Lung (tissue), 12 donors: Measurements from ENCODE around the gene LRRFIP2. TPM values are rescaled to one million over a fixed set of nuclear protein-coding genes. Genes with fewer than 3 reads are reported as not detected.

Experiments used
- ATAC-seq: fragments of 200-7000 bp; cut with Tn5 transposase; one replicate; pipeline ENCODE4 v1.9.1; 2020; ENCODE audit warnings: moderate number of reproducible peaks; ENCODE audit not compliant: insufficient read depth, low FRiP score
- DNase-seq, 3 donors: peaks; one replicate each; pipeline ENCODE4 v3.0.0-alpha.2; 2013 to 2017
- H3K27ac ChIP-seq, 2 donors: one replicate each; pipeline ENCODE4 v1.5.1; 2013; ENCODE audit warnings: mild to moderate bottlenecking in 2 of 2, moderate library complexity in 2 of 2, control low read depth in 1 of 2, inconsistent platforms in 1 of 2, low read depth in 1 of 2, low read length in 1 of 2
- H3K27me3 ChIP-seq, 3 donors: one replicate each; pipeline ENCODE4 v1.5.1; 2013; ENCODE audit warnings: low read length in 2 of 3; ENCODE audit not compliant: control insufficient read depth in 3 of 3, insufficient read depth in 3 of 3
- H3K36me3 ChIP-seq, 4 donors: one replicate each; pipeline ENCODE4 v1.5.1; 2013; ENCODE audit warnings: low read length in 4 of 4, mild to moderate bottlenecking in 1 of 4, moderate library complexity in 1 of 4; ENCODE audit not compliant: control insufficient read depth in 4 of 4, insufficient read depth in 4 of 4
- H3K4me1 ChIP-seq, 5 donors: one replicate each; pipeline ENCODE4 v1.5.1; 2013; ENCODE audit warnings: low read length in 5 of 5, mild to moderate bottlenecking in 2 of 5, moderate library complexity in 1 of 5; ENCODE audit not compliant: control insufficient read depth in 5 of 5, insufficient read depth in 5 of 5
- H3K4me3 ChIP-seq: one replicate; pipeline ENCODE4 v1.5.1; 2013; ENCODE audit warnings: mild to moderate bottlenecking, control low read depth, moderate library complexity
- H3K9ac ChIP-seq, 2 donors: one replicate each; pipeline ENCODE4 v1.5.1; 2013; ENCODE audit warnings: low read length in 2 of 2, control low read depth in 1 of 2; ENCODE audit not compliant: insufficient read depth in 1 of 2
- H3K9me3 ChIP-seq, 4 donors: one replicate each; pipeline ENCODE4 v1.5.1; 2013; ENCODE audit warnings: low read length in 3 of 4, mild to moderate bottlenecking in 1 of 4, moderate library complexity in 1 of 4; ENCODE audit not compliant: control insufficient read depth in 4 of 4, insufficient read depth in 3 of 4
- CTCF ChIP-seq: IDR thresholded peaks from 2 replicates; pipeline ENCODE4 v1.5.1; 2012; ENCODE audit warnings: mild to moderate bottlenecking; ENCODE audit errors: control extremely low read depth, extremely low read depth
- WGBS, 2 donors: extraction: QIAGEN DNeasy Blood & Tissue Kit; methylation state at CpG; one replicate each; pipeline ENCODE4 v1.1.7; 2013; 5-methylcytosine and 5-hydroxymethylcytosine counted together
- polyA plus RNA-seq, 2 donors: library from polyadenylated mRNA; stranded (reverse); fragments of 200-250 nt; gene quantifications; one replicate each; pipeline ENCODE4 v1.2.1, GENCODE V29; 2013
- total RNA-seq, 2 donors: library from RNA; depleted of rRNA in 1 of 2; stranded (reverse); fragments of >200 nt in 1 of 2; gene quantifications; one replicate each; pipeline ENCODE4 v1.2.1, GENCODE V29; 2014 to 2021
- donor health status: control.
- donor health status: control.
- donor health status: Bipolar disorder and iron deficiency.
- donor health status: healthy.
- donor health status: DM: yes; HTN: yes; CAD: no.

Gene LRRFIP2
- total and polyA plus RNA-seq, 4 donors = 24.8 to 106 (median 44.6) TPM

- Histone ChIP-seq H3K4me1 (peaks cover 1 to 24% (median 9%) of the 10 kb centered on the region in 5 donors), H3K9ac (no peak overlapping the region), H3K27me3 (no peaks in the 10 kb centered on the region), H3K9me3 (no peaks in the 10 kb centered on the region), H3K4me3 (no peak overlapping the region), H3K27ac (no peak overlapping the region), H3K36me3 (no peaks in the 10 kb centered on the region)
- no peak for TF ChIP-seq CTCF
- ATAC-seq (no peak), DNase-seq (no peak)
- 35 to 83% methylated on average over 1 of the region's 1 CpG for WGBS, 2 donors
Observed at GRCh38 chr3:37135561-37135960, 38.8 kb downstream of the LRRFIP2 start.

GRCh38 chr3:37132334-37132733 lies 42.0 kb downstream of the LRRFIP2 start:
- Histone ChIP-seq H3K4me3 (no peak overlapping the region), H3K9ac (no peak overlapping the region), H3K27me3 (no peaks in the 10 kb centered on the region), H3K4me1 (peaks cover 0 to 13% (median 3%) of the 10 kb centered on the region in 5 donors), H3K36me3 (peaks cover 0 to 2% (median 0%) of the 10 kb centered on the region in 4 donors), H3K27ac (no peak overlapping the region), H3K9me3 (no peaks in the 10 kb centered on the region)
- no peak for ATAC-seq
- TF ChIP-seq CTCF = no peak
- DNase-seq = peak in 1 of 3 donors; percentile 39
- WGBS, 2 donors = 97 to 99% methylated on average over 1 of the region's 1 CpG

DNA sequence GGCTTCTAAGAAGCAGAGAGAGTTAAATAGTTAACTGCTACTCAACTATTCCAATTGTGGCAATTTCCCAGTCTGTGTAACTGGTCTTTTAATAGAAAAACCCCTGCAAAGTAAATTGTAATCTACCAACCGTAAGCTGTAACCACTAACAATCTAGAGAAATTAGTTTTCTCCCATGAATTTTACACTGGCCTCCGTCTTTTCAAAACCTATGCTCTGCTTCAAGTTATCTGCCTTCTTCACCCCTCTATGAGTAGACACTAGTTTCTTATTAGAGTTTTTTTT lies 42.6 kb downstream of the LRRFIP2 start:
- no peaks in the 10 kb centered on the region for H3K27me3 ChIP-seq
- H3K9me3 ChIP-seq = no peaks in the 10 kb centered on the region
- H3K9ac ChIP-seq = no peak overlapping the region
- H3K27ac ChIP-seq = no peak overlapping the region
- no peak for ATAC-seq
- H3K4me1 ChIP-seq = peaks cover 0 to 14% (median 3%) of the 10 kb centered on the region in 5 donors
- no peak for TF ChIP-seq CTCF
- DNase-seq = no peak
- 62 to 73% methylated on average over 2 of the region's 2 CpGs for WGBS, 2 donors
- peaks cover 0 to 2% (median 0%) of the 10 kb centered on the region in 4 donors for H3K36me3 ChIP-seq
- H3K4me3 ChIP-seq = no peak overlapping the region
